Body of pancreas (tissue), 4 donors: Measurements from ENCODE around the gene COBLL1. TPM values are rescaled to one million over a fixed set of nuclear protein-coding genes. Genes with fewer than 3 reads are reported as not detected.

ENCODE experiments used
- ATAC-seq: fragments of 150-250 bp; one replicate; pipeline ENCODE4 v1.9.1; 2016
- DNase-seq, 4 donors: peaks; one replicate each; pipeline ENCODE4 v3.0.0-alpha.2; 2019
- H3K27ac ChIP-seq, 4 donors: fragments of 200-600 bp; sonication (generic); 1 replicate in 3 of 4; 2 replicates in 1 of 4; pipeline versions ENCODE4 v1.5.1 to v1.6.1; 2016 to 2019; ENCODE audit warnings: mild to moderate bottlenecking in 1 of 4, mixed read lengths in 1 of 4, moderate library complexity in 1 of 4
- H3K27me3 ChIP-seq, 2 donors: fragments of 200-600 bp; sonication (generic); one replicate each; pipeline ENCODE4 v1.6.0; 2016; ENCODE audit warnings: mild to moderate bottlenecking in 1 of 2
- H3K36me3 ChIP-seq, 2 donors: fragments of 200-600 bp; sonication (generic); replicated peaks in 1 of 2; 2 replicates each; pipeline ENCODE4 v1.5.1; 2016; ENCODE audit warnings: low read depth in 2 of 2; ENCODE audit not compliant: insufficient read depth in 1 of 2
- H3K4me1 ChIP-seq: fragments of 200-600 bp; sonication (generic); one replicate; pipeline ENCODE4 v1.6.0; 2016
- H3K4me3 ChIP-seq, 2 donors: fragments of 200-600 bp; sonication (generic); 1 replicate in 1 of 2; 2 replicates in 1 of 2; pipeline ENCODE4 v1.5.1; 2016 to 2019
- H3K9me3 ChIP-seq, 3 donors: fragments of 200-600 bp; sonication (generic); 1 replicate in 2 of 3; 2 replicates in 1 of 3; pipeline ENCODE4 v1.5.1; 2016
- POLR2A ChIP-seq, 3 donors: fragments of 450-650 bp; IDR thresholded peaks; one replicate each; pipeline ENCODE4 v1.6.1; 2016; ENCODE audit warnings: antibody characterized with exemption in 3 of 3, mild to moderate bottlenecking in 2 of 3
- WGBS, 2 donors: methylation state at CpG; one replicate each; pipeline ENCODE4 v1.1.5; 2017; 5-methylcytosine and 5-hydroxymethylcytosine counted together
- intact Hi-C: fragments of 100-400 bp; cut with DNase I; formaldehyde crosslinking; loops from one replicate; pipeline ENCODE4 v1.15.1; 2023
- total RNA-seq, 2 donors: library from RNA; depleted of rRNA; stranded (reverse); fragments of >200 nt; gene quantifications; one replicate each; pipeline ENCODE4 v1.1.0, GENCODE V29; 2016
- TF ChIP-seq, protein P1 (sequence below), 7 experiments: fragments of 450-650 bp in 4 of 7; fragments of 200-600 bp in 3 of 7; sonication (generic) in 3 of 7; IDR thresholded peaks; one replicate each; pipeline ENCODE4 v1.5.1; 2016 to 2019; ENCODE audit warnings: antibody characterized with exemption in 7 of 7

The COBLL1 gene
- total RNA-seq, 2 donors from 2014 or later = 104 to 140 TPM

DNA sequence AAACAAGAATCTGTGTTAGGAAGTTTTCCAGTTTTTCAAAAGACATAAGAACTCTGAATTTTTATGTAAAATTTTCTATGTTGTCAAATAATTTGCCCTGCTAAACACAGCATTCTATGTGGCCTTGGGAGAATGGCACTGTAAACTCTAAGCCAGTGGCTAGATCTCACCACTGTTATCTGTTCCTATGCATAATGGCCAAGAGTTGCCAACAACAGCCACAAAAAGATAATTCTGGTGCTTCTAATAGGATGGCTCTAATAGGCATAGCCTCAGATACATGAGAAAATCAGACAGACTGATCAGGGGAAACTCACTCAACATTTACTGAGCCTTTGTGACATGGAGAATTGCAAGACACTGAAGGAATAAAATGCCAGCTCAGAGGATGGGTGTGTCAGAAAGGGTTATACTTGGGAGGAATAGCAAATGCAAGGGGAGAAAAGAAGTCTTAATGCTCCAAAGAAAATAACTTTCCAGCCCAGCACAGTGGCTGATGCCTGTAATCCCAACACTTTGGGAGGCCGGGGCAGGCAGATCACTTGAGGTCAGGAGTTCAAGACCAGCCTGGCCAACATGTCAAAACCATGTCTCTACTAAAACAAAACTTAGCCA lies 63.7 kb downstream of the COBLL1 start:
- Histone ChIP-seq H3K27me3 (no peaks in the 10 kb centered on the region), H3K27ac (no peak overlapping the region), H3K36me3 (no peaks in the 10 kb centered on the region), H3K9me3 (no peaks in the 10 kb centered on the region), H3K4me3 (no peak overlapping the region), H3K4me1 (peaks cover 62% of the 10 kb centered on the region)
- intact Hi-C loops = no loop called here
- 71 to 83% methylated on average over 1 of the region's 1 CpG for WGBS, 2 donors
- TF ChIP-seq, protein P1, sequence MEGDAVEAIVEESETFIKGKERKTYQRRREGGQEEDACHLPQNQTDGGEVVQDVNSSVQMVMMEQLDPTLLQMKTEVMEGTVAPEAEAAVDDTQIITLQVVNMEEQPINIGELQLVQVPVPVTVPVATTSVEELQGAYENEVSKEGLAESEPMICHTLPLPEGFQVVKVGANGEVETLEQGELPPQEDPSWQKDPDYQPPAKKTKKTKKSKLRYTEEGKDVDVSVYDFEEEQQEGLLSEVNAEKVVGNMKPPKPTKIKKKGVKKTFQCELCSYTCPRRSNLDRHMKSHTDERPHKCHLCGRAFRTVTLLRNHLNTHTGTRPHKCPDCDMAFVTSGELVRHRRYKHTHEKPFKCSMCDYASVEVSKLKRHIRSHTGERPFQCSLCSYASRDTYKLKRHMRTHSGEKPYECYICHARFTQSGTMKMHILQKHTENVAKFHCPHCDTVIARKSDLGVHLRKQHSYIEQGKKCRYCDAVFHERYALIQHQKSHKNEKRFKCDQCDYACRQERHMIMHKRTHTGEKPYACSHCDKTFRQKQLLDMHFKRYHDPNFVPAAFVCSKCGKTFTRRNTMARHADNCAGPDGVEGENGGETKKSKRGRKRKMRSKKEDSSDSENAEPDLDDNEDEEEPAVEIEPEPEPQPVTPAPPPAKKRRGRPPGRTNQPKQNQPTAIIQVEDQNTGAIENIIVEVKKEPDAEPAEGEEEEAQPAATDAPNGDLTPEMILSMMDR (IDR thresholded peaks at IDR 0.05) = no peak
- TF ChIP-seq POLR2A (IDR thresholded peaks at IDR 0.05) = no peak
- DNase-seq (no peak), ATAC-seq (no peak)

DNA sequence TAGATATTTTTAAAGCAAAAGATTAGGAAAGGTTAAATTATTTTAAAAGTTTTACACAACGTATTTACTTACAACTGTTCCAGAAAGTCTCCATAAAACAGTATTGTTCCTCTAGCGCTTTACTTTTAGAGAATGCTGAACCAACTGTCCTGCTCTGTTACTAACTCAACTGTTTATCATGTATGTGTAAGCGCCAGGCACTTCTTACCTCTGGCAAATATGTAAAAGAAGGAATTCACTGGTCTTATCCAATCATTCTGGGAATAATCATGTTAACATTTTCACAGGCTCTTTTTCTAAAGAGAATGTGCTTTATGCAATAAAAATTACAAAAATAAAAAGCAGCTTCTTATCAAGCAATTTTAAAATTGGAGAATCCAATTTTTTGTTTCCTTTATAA lies 68.0 kb downstream of the COBLL1 start:
- intact Hi-C loops = no loop called here
- Histone ChIP-seq H3K27ac (no peak overlapping the region), H3K9me3 (no peaks in the 10 kb centered on the region), H3K4me1 (peaks cover 48% of the 10 kb centered on the region), H3K27me3 (no peaks in the 10 kb centered on the region), H3K36me3 (no peaks in the 10 kb centered on the region), H3K4me3 (no peak overlapping the region)
- no peak for ATAC-seq
- WGBS, 2 donors = 68 to 69% methylated on average over 3 of the region's 3 CpGs
- DNase-seq = no peak
- TF ChIP-seq, protein P1 (IDR thresholded peaks at IDR 0.05) = no peak
- TF ChIP-seq POLR2A (IDR thresholded peaks at IDR 0.05) = no peak

DNA sequence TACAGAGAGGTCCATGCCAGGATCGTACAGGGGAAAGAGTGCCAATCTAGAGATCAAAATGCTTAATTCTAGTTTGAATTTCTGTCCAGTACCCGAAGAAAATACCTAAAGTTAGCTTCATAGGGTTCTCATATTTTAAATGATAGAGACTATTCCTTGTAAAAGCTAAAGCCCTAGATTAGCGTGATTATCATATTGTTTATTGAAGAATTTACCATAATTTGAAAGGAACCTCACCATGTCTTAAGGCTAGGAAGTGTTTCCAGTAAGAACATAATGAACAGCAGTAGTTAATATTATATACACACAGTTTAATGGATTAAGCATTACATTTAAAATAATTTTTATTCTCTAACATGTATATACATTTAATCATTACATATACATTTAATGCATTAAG lies 68.5 kb downstream of the COBLL1 start:
- no peaks in the 10 kb centered on the region for H3K9me3 ChIP-seq
- peaks cover 44% of the 10 kb centered on the region for H3K4me1 ChIP-seq
- TF ChIP-seq, protein P1 (IDR thresholded peaks at IDR 0.05) = no peak
- no peak for TF ChIP-seq POLR2A (IDR thresholded peaks at IDR 0.05)
- H3K36me3 ChIP-seq = no peaks in the 10 kb centered on the region
- H3K4me3 ChIP-seq = no peak overlapping the region
- DNase-seq = no peak
- WGBS, 2 donors = 73 to 76% methylated on average over 3 of the region's 3 CpGs
- H3K27ac ChIP-seq = no peak overlapping the region
- H3K27me3 ChIP-seq = no peaks in the 10 kb centered on the region
- no peak for ATAC-seq
- intact Hi-C loops = no loop called here

DNA sequence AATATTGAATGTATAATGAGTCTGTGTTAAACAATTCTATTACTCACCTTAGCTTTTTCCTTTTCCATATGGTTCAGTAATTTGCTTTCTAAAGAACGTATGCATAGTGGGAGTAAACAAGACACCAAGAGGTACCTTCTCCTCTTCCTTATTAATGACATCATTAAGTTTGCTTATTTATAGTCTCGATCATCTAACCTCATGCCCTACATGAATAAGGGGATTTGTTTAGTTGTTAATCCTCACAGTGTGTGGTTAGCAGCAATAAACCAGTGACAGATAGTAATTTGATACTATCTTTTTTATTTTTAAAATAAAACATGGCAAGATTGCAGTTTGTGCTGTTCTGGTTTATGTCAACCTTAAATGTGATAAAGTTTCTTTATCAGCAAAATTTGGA lies 69.7 kb downstream of the COBLL1 start:
- DNase-seq (no peak), ATAC-seq (no peak)
- Histone ChIP-seq H3K9me3 (no peaks in the 10 kb centered on the region), H3K4me1 (peaks cover 39% of the 10 kb centered on the region), H3K36me3 (no peaks in the 10 kb centered on the region), H3K27ac (no peak overlapping the region), H3K4me3 (no peak overlapping the region), H3K27me3 (no peaks in the 10 kb centered on the region)
- TF ChIP-seq, protein P1 (IDR thresholded peaks at IDR 0.05) = no peak
- no peak for TF ChIP-seq POLR2A (IDR thresholded peaks at IDR 0.05)
- intact Hi-C loops = no loop called here
- 51 to 63% methylated on average over 2 of the region's 2 CpGs for WGBS, 2 donors

DNA sequence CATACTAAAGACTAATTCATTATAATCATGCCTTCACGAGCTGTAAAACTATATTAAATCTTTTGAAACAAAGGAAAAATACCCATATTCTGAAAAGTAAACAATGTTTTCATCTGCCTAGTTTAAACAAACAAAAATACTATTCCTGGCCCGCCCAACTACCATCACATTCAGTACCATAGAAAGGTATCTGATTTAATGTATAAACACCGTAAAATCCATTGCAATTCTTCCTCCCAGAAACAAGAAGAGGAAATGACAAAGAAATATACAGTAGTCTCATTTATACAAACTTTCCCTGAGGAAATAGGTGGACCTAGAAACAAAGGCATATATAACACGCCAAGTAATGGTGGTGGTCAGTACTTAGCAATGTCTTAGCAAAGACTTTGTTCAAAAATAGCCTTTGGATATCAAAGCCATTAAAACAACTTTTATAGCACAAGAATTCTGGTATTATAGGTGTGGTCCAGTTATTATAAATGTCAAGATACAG lies 71.2 kb downstream of the COBLL1 start:
- H3K9me3 ChIP-seq = no peaks in the 10 kb centered on the region
- TF ChIP-seq POLR2A (IDR thresholded peaks at IDR 0.05) = no peak
- TF ChIP-seq, protein P1 (IDR thresholded peaks at IDR 0.05) = no peak
- no peaks in the 10 kb centered on the region for H3K36me3 ChIP-seq
- no peak for ATAC-seq
- no peak for DNase-seq
- H3K27ac ChIP-seq = no peak overlapping the region
- H3K4me1 ChIP-seq = peaks cover 35% of the 10 kb centered on the region
- WGBS, 2 donors = 90 to 92% methylated on average over 4 of the region's 4 CpGs
- no peaks in the 10 kb centered on the region for H3K27me3 ChIP-seq
- no peak overlapping the region for H3K4me3 ChIP-seq
- intact Hi-C loops = no loop called here
